Stimulated activated naive CD8-positive, alpha-beta T cell treated with anti-CD3 and anti-CD28 coated beads, Interleukin-15, Interleukin-2, amounts not matched to agents 100 ng/mL and 50 ng/mL, for 24 hours (primary cell): Measurements from ENCODE around the gene COX14.
"Not testable (repeated sequence)": the region's sequence is repeated elsewhere in the genome, so short reads cannot be mapped to it uniquely, and the experiment has no call there.

Experiments
- H3K27ac Mint-ChIP-seq: one replicate; pipeline ENCODE4 v1.8.0; 2021; ENCODE audit warnings: mild to moderate bottlenecking, mixed read lengths
- H3K27me3 Mint-ChIP-seq: one replicate; pipeline ENCODE4 v1.8.0; 2021; ENCODE audit warnings: mixed read lengths
- H3K36me3 Mint-ChIP-seq: one replicate; pipeline ENCODE4 v1.8.0; 2021; ENCODE audit warnings: low read depth, mixed read lengths
- H3K4me1 Mint-ChIP-seq: one replicate; pipeline ENCODE4 v1.8.0; 2021; ENCODE audit warnings: low read depth, mixed read lengths
- H3K4me3 Mint-ChIP-seq: one replicate; pipeline ENCODE4 v1.8.0; 2021; ENCODE audit warnings: mild to moderate bottlenecking, mixed read lengths
- H3K9me3 Mint-ChIP-seq: one replicate; pipeline ENCODE4 v1.8.0; 2021; ENCODE audit warnings: mixed read lengths

The COX14 gene

DNA sequence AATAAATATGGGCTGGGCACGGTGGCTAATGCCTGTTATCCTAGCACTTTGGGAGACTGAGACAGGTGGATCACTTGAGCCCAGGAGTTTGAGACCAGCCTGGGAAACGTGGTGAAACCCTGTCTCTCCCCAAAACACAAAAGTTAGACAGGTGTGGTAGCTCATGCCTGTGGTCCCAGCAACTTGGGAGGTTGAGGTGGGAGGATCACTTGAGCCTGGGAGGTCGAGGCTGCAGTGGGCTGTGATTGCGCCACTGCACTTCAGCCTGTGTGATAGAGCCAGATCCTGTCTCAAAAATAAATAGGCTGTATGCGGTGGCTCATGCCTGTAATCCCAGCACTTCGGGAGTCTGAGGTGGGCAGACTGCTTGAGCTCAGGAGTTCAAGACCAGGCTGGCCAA, 36.0 kb downstream of the COX14 start:
- H3K9me3 Mint-ChIP-seq, H3K27ac Mint-ChIP-seq, H3K4me3 Mint-ChIP-seq, H3K36me3 Mint-ChIP-seq, H3K27me3 Mint-ChIP-seq: not testable (repeated sequence)
- H3K4me1 Mint-ChIP-seq: peaks cover 25% of the 10 kb centered on the region

DNA sequence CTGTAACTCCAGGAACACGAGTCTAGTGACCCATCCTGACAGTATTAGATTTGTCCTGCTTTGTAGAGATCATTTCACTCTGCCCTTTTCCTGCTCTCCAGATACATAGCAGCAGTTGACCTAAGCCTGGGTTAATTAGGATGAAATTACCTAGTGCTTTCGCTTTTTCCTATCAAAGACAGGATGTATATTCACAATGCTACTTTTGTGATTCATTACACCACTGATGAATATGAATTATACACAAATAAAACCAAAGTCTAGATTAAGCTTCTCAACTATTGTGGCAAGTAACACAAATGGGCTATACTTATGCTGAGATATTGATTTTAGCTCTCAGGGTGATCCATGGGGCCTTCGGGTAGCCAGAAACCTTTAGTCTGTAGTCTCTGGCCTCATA, 37.3 kb downstream of the COX14 start:
- Mint-ChIP-seq H3K27ac (no peak overlapping the region), H3K4me3 (no peak overlapping the region), H3K27me3 (no peaks in the 10 kb centered on the region), H3K9me3 (no peaks in the 10 kb centered on the region), H3K36me3 (no peaks in the 10 kb centered on the region), H3K4me1 (peaks cover 25% of the 10 kb centered on the region)

DNA sequence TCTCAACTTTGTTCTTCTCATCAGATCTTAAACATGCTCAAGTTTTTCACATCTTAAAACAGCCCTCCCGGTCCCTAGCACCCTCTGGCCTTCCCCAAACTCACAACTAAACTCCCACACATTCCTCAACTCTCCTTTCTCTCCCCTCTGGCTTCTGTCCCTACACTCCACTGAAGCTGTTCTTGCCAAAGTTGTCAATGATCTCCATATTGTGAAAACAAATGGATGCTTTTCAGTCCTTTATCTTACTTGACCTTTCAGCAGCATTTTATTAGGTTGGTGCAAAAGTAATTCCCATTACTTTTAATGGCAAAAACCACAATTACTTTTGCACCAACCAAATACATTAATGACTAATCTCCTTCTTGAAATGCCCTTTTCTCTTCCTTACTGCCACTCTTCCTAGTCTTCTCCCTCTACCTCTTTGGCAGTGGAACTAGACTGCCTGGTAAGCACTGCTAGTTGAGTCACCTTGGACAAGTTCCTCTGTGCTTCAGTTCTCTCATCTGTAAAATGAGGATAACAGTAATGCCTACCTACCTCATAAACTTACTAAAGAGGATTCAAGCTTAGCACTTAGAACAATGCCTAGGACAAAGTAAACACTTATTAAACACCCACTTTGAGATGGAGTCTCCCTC, 39.1 kb downstream of the COX14 start:
- Mint-ChIP-seq H3K36me3 (no peaks in the 10 kb centered on the region), H3K27ac (no peak overlapping the region), H3K4me3 (no peak overlapping the region), H3K9me3 (no peaks in the 10 kb centered on the region), H3K4me1 (peaks cover 22% of the 10 kb centered on the region), H3K27me3 (no peaks in the 10 kb centered on the region)

DNA sequence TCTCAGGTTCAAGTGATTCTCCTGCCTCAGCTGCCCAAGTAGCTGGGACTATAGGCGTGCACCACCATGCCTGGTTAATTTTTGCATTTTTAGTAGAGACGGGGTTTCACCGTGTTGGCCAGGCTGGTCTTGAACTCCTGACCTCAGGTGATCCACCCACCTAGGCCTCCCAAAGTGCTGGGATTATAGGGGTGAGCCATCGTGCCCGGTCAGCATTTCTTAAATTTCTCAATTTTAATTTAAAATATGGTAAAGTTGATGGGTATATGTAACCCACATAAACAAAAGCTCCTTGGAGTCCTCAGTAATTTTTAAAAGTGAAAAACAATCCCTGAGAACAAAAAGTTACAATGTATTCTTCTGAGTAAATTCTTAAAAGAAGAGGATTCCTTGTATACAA, 42.9 kb downstream of the COX14 start:
- not testable (repeated sequence) for H3K9me3 Mint-ChIP-seq, H3K27me3 Mint-ChIP-seq, H3K4me3 Mint-ChIP-seq, H3K27ac Mint-ChIP-seq
- peaks cover 12% of the 10 kb centered on the region for H3K36me3 Mint-ChIP-seq
- H3K4me1 Mint-ChIP-seq: peaks cover 25% of the 10 kb centered on the region

DNA sequence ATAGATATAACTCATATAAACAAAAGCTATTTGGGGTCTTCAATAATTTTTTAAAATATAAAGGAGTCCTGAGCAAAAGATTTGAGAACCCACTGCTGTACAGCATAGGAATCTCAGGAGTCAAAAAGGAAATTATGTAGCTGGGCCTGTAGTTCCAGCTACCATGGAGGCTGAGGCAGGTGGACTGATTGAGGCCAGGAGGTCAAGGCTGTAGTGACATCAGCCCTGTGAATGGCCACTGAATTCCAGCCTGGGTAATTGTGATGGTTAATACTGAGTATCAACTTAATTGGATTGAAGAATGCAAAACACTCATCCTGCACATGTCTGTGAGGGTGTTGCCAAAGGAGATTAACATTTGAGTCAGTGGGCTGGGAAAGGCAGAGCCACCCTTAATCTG, 44.6 kb downstream of the COX14 start:
- Mint-ChIP-seq H3K4me1 (peaks cover 17% of the 10 kb centered on the region), H3K27ac (no peak overlapping the region), H3K27me3 (no peaks in the 10 kb centered on the region), H3K36me3 (peaks cover 17% of the 10 kb centered on the region), H3K9me3 (no peaks in the 10 kb centered on the region), H3K4me3 (no peak overlapping the region)

DNA sequence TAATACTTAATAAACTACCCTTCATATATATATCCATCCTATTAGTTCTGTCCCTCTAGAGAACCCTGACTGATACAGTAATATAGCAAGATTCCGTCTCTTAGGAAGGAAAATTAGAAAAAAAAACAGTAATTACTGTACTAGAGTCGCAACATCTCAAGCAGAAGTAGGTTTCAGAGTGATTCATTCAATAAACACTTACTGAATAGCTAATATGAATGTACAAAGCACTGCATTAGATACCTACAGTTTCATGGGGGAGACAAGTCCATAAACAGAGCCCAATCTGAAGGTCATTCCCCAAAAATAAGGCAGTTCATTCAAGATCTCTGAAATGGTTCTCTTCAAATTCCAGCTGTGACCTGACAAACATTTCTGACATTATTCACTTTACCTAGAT, 45.2 kb downstream of the COX14 start:
- Mint-ChIP-seq H3K27ac (peak overlapping the region; percentile 7), H3K27me3 (no peaks in the 10 kb centered on the region), H3K4me3 (no peak overlapping the region), H3K36me3 (peaks cover 17% of the 10 kb centered on the region), H3K4me1 (peaks cover 20% of the 10 kb centered on the region), H3K9me3 (no peaks in the 10 kb centered on the region)

DNA sequence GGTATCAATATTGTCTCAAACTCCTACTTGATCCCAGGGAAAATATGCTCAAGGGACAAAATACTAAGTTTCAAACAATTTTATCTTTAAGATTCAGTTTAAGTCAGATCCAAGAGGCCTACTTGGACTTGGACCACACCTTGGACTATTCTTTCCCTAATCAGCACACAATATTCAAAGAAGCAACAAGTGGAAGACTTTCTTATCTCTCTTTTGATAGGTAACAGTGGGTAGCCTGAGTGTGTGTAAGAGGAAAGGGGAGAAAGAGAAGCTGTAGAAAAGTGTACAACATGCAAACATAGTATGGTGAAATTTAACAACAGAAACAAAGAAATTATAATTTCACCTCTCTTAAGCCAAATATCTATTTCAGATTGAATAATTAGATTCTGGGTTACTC, 48.6 kb downstream of the COX14 start:
- H3K9me3 Mint-ChIP-seq: no peaks in the 10 kb centered on the region
- H3K4me3 Mint-ChIP-seq: no peak overlapping the region
- peaks cover 21% of the 10 kb centered on the region for H3K36me3 Mint-ChIP-seq
- H3K4me1 Mint-ChIP-seq: peaks cover 37% of the 10 kb centered on the region
- no peaks in the 10 kb centered on the region for H3K27me3 Mint-ChIP-seq
- H3K27ac Mint-ChIP-seq: no peak overlapping the region

DNA sequence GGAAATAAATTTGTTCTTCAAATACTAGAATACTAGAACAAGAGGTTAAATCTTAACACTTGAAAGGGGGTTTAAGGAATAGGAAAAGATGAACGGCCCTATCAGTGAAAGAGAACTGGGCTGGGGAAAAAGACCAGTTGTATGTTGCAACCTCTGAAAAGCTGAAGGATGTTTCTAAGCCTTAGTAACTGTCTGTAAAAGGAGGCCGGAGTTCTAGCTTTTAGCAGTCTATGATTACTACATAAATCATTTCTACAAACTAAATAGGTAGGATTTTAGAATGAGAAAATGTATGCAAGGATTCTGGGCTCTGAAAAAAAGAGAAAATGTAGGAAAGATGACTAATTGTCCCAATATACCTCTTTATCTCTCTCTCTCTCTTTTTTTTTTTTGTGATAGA, 50.2 kb downstream of the COX14 start:
- Mint-ChIP-seq H3K27me3 (no peaks in the 10 kb centered on the region), H3K4me1 (peaks cover 43% of the 10 kb centered on the region), H3K36me3 (peaks cover 24% of the 10 kb centered on the region), H3K9me3 (no peaks in the 10 kb centered on the region), H3K4me3 (no peak overlapping the region), H3K27ac (no peak overlapping the region)

DNA sequence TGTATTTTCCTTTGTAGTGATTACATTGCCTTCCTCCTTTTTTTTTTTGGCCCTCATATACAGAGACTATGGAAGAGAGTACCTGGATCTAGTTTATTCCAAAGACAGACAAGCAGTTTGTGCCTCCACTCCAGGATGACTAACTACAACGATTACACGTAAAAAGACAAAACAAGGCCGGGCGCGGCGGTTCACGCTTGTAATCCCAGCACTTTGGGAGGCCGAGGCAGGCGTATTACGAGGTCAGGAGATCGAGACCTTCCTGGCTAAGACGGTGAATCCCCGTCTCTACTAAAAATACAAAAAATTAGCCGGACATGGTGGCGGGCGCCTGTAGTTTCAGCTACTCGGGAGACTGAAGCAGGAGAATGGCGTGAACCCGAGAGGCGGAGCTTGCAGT, 52.9 kb downstream of the COX14 start:
- H3K9me3 Mint-ChIP-seq: no peaks in the 10 kb centered on the region
- peak overlapping the region; percentile 59 for H3K27ac Mint-ChIP-seq
- peaks cover 14% of the 10 kb centered on the region for H3K36me3 Mint-ChIP-seq
- peak overlapping the region; percentile 27 for H3K4me3 Mint-ChIP-seq
- H3K4me1 Mint-ChIP-seq: peaks cover 43% of the 10 kb centered on the region
- no peaks in the 10 kb centered on the region for H3K27me3 Mint-ChIP-seq

DNA sequence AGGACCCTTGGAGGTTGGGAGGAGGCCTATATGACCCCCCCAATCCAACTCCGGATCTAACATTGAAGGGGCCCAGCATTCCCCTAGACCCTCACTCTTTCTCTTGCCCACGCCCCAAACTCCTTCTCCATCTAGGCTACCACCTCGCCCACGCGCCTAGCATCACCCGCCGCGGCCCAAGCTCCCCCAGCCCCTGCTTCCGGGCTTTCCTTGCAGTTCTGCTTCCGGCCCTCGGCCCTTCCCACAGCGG, 54.7 kb downstream of the COX14 start:
- peak overlapping the region; percentile 92 for H3K4me3 Mint-ChIP-seq
- peaks cover 38% of the 10 kb centered on the region for H3K4me1 Mint-ChIP-seq
- H3K9me3 Mint-ChIP-seq: no peaks in the 10 kb centered on the region
- no peaks in the 10 kb centered on the region for H3K27me3 Mint-ChIP-seq
- H3K36me3 Mint-ChIP-seq: peaks cover 9% of the 10 kb centered on the region
- H3K27ac Mint-ChIP-seq: peak overlapping the region; percentile 91

DNA sequence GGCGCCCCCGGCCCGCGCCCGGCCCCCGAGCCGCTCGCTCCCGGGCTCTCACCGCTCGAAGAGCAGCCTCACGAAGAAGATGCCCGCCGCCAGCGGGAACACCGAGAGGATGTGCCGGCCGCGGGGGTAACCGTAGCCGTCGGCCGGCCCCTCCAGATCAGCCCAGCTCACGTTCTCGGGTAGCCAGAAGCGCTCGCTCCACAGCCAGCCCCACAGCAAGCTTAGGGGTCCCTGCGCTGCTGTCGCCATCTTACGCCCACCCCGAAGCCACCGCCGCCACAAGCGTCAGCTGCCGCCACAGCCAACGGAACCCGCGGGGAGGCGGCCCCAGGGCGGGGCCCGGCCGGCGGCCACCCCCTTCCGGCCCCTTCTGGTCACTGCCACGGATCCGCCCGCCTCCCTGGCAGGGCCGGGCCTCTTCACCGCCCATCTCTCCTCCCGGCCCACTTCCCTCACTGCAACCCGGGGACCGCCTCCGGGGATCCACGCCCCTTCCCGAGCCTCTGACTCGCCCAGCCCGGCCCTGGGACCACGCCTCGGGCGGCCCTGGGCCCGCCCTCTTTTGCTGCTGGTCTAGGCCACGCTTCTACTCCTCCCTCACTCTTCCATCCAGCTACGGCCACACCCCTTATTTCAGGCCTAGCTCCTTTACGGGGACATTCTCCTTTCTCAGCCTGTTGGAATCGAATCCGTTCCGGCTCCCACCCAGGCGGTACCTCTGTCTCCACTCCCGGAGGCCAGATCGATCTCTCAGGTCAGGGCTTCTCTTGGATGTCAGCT, 55.2 kb downstream of the COX14 start, which contains the start of gene CERS5:
Gene CERS5 (minus strand): TSS at position 321 of the 780 bp plus-strand sequence. CDS start 72 bp downstream, at position 249.
- no peaks in the 10 kb centered on the region for H3K27me3 Mint-ChIP-seq
- H3K4me3 Mint-ChIP-seq: peak within 1 kb of the TSS; percentile 92
- peaks cover 9% of the 10 kb centered on the region for H3K36me3 Mint-ChIP-seq
- peaks cover 35% of the 10 kb centered on the region for H3K4me1 Mint-ChIP-seq
- H3K27ac Mint-ChIP-seq: peak within 1 kb of the TSS; percentile 94
- no peaks in the 10 kb centered on the region for H3K9me3 Mint-ChIP-seq
